ENCODE results near the gene CENPC. TPM values are rescaled to one million over a fixed set of nuclear protein-coding genes. Genes with fewer than 3 reads are reported as not detected.
"Not testable (repeated sequence)": the region's sequence is repeated elsewhere in the genome, so short reads cannot be mapped to it uniquely, and the experiment has no call there.

CENPC gene
- total RNA-seq, 1 donor from 2014 or later = 7.4 TPM

- H3K27me3 ChIP-seq (ENCODE audit: control insufficient read depth, insufficient read depth, low read length) = no peaks in the 10 kb centered on the region
- TF ChIP-seq CTCF (IDR thresholded peaks at IDR 0.05; ENCODE audit: insufficient read depth, low read length, severe bottlenecking) = no peak
- DNase-seq (ENCODE audit: low read depth) (no peak), FAIRE-seq (no peak)
- no peaks in the 10 kb centered on the region for H3K36me3 ChIP-seq (ENCODE audit: control insufficient read depth, insufficient read depth, low read length)
- no peak within 1 kb of the TSS for H3K4me3 ChIP-seq (ENCODE audit: low read depth, low read length)
These were observed 13.2 kb upstream of the CENPC start, which contains the start of gene STAP1 for GRCh38 chr4:67558493-67558892. STAP1 (plus strand) TSS chr4:67558727; CDS start chr4:67558810, 83 bp downstream.

GRCh38 chr4:67556436-67556835 is 11.1 kb upstream of the CENPC start:
- no peak for FAIRE-seq
- no peak overlapping the region for H3K4me3 ChIP-seq (ENCODE audit: low read depth, low read length)
- TF ChIP-seq CTCF (IDR thresholded peaks at IDR 0.05; ENCODE audit: insufficient read depth, low read length, severe bottlenecking) = no peak
- DNase-seq (ENCODE audit: low read depth) = no peak
- H3K27me3 ChIP-seq (ENCODE audit: control insufficient read depth, insufficient read depth, low read length) = no peaks in the 10 kb centered on the region
- H3K36me3 ChIP-seq (ENCODE audit: control insufficient read depth, insufficient read depth, low read length) = no peaks in the 10 kb centered on the region

GRCh38 chr4:67555447-67555846 is 10.1 kb upstream of the CENPC start:
- H3K36me3 ChIP-seq (ENCODE audit: control insufficient read depth, insufficient read depth, low read length) = no peaks in the 10 kb centered on the region
- no peak for TF ChIP-seq CTCF (IDR thresholded peaks at IDR 0.05; ENCODE audit: insufficient read depth, low read length, severe bottlenecking)
- DNase-seq (ENCODE audit: low read depth) (no peak), FAIRE-seq (no peak)
- no peaks in the 10 kb centered on the region for H3K27me3 ChIP-seq (ENCODE audit: control insufficient read depth, insufficient read depth, low read length)
- H3K4me3 ChIP-seq (ENCODE audit: low read depth, low read length) = no peak overlapping the region

GRCh38 chr4:67554096-67554495 is 8.8 kb upstream of the CENPC start:
- Histone ChIP-seq H3K4me3 (ENCODE audit: low read depth, low read length) (no peak overlapping the region), H3K27me3 (ENCODE audit: control insufficient read depth, insufficient read depth, low read length) (no peaks in the 10 kb centered on the region), H3K36me3 (ENCODE audit: control insufficient read depth, insufficient read depth, low read length) (no peaks in the 10 kb centered on the region)
- no peak for FAIRE-seq
- TF ChIP-seq CTCF (IDR thresholded peaks at IDR 0.05; ENCODE audit: insufficient read depth, low read length, severe bottlenecking) = no peak
- DNase-seq (ENCODE audit: low read depth) = no peak

DNA sequence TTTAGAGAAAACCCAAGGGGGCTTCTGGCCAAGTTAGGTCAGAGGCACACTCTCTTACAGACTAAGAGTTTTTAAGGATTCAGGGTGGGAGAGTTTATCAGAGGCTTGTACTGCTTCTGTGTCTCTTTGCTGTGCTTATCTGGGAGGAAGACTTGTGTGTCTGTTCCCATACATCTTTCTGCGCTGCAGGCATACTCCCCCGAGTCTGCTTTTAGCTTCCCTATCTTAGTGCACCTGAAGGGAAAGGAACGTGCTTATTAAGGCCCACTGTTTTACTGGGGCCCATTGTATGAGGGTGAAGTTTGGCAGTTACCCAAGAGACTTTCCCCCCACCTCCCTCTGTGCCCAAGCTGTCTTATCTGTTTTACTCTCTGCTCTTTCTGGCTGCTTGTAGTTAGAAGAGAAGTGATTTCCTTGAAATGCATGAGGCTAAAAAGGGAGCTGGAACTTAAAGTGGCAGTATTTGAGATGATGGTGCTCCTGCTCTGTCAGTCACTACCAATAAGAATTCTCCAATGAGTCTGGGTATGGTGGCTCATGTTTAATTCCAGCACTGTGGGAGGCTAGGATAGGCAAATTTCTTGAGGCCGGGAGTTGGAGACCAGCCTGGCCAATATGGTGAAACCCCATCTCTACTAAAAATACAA is 7.0 kb upstream of the CENPC start:
- FAIRE-seq; H3K4me3 ChIP-seq (ENCODE audit: low read depth, low read length); DNase-seq (ENCODE audit: low read depth); H3K36me3 ChIP-seq (ENCODE audit: control insufficient read depth, insufficient read depth, low read length); H3K27me3 ChIP-seq (ENCODE audit: control insufficient read depth, insufficient read depth, low read length): not testable (repeated sequence)

DNA sequence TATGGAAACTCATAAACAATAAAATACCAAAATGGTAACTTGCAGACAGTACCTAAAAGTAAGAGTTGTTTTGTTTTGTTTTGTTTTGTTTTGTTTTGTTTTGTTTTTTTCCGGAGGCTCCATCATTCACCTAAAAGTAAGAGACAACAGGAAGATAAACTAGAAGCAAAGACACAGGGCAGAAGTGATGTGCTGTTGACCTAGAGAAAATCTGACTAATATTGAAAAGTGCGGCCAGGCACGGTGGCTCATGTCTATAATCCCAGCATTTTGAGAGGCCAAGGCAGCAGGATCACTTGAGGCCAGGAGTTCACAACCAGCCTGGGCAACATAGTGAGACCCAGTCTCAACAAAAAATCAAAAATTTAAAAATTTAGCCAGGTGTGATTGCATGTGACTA is 5.6 kb upstream of the CENPC start:
- Histone ChIP-seq H3K27me3 (ENCODE audit: control insufficient read depth, insufficient read depth, low read length) (no peaks in the 10 kb centered on the region), H3K4me3 (ENCODE audit: low read depth, low read length) (no peak overlapping the region), H3K36me3 (ENCODE audit: control insufficient read depth, insufficient read depth, low read length) (no peaks in the 10 kb centered on the region)
- DNase-seq (ENCODE audit: low read depth) (no peak), FAIRE-seq (no peak)
- TF ChIP-seq CTCF (IDR thresholded peaks at IDR 0.05; ENCODE audit: insufficient read depth, low read length, severe bottlenecking) = no peak

Data from bronchial epithelial cell (primary cell).